Activated B cell treated with CpG ODN at 0.5 μM for 24 hours (primary cell): ENCODE measurements around the gene CEP295NL. TPM values are rescaled to one million over a fixed set of nuclear protein-coding genes. Genes with fewer than 3 reads are reported as not detected.

Experiments
- ATAC-seq: fragments of 200-7000 bp; cut with Tn5 transposase; one replicate; pipeline ENCODE4 v1.10.0; 2021; ENCODE audit warnings: low read depth, mild to moderate bottlenecking, moderate library complexity
- CTCF ChIA-PET: fragments of 350-600 bp; sonication (Branson Sonifier 250); formaldehyde crosslinking; loops from one replicate; lab custom pipeline; 2021; ENCODE audit warnings: antibody characterized with exemption; lab: Charles Lee
- POLR2A ChIA-PET: fragments of 350-600 bp; sonication (Branson Sonifier 250); formaldehyde crosslinking; loops from one replicate; lab custom pipeline; 2021; ENCODE audit warnings: antibody characterized with exemption; lab: Charles Lee
- DNase-seq: peaks from one replicate; pipeline ENCODE4 v3.0.0; 2022
- H3K27ac Mint-ChIP-seq: one replicate; pipeline ENCODE4 v1.8.0; 2020; ENCODE audit warnings: mixed read lengths
- H3K27me3 Mint-ChIP-seq: one replicate; pipeline ENCODE4 v1.8.0; 2021; ENCODE audit warnings: mixed read lengths
- H3K36me3 Mint-ChIP-seq: one replicate; pipeline ENCODE4 v1.8.0; 2021; ENCODE audit warnings: low read depth, mixed read lengths
- H3K4me1 Mint-ChIP-seq: one replicate; pipeline ENCODE4 v1.8.0; 2021; ENCODE audit warnings: mixed read lengths
- H3K4me3 Mint-ChIP-seq: one replicate; pipeline ENCODE4 v1.8.0; 2020; ENCODE audit warnings: mild to moderate bottlenecking, mixed read lengths
- H3K9me3 Mint-ChIP-seq: one replicate; pipeline ENCODE4 v1.8.0; 2020; ENCODE audit warnings: mixed read lengths
- CTCF ChIP-seq: fragments of 200-600 bp; IDR thresholded peaks from one replicate; pipeline ENCODE4 v1.8.0; 2022; ENCODE audit warnings: antibody characterized with exemption, mild to moderate bottlenecking
- intact Hi-C: fragments of 100-400 bp; cut with micrococcal nuclease; formaldehyde crosslinking; loops from one replicate; pipeline ENCODE4 v1.15.1; 2024
- total RNA-seq: library from RNA; stranded (reverse); gene quantifications from 2 replicates; pipeline ENCODE4 v1.2.3, GENCODE V29; 2022

Gene CEP295NL
- total RNA-seq, 1 donor from 2014 or later = 0.55 TPM

GRCh38 chr17:78944026-78944425, 41.0 kb upstream of the CEP295NL start:
- no peaks in the 10 kb centered on the region for H3K36me3 Mint-ChIP-seq
- no peak for TF ChIP-seq CTCF
- no peak for DNase-seq
- H3K4me1 Mint-ChIP-seq = peaks cover 11% of the 10 kb centered on the region
- ChIA-PET CTCF (no interaction called here), POLR2A (no interaction called here)
- intact Hi-C loops = no loop called here
- H3K9me3 Mint-ChIP-seq = no peaks in the 10 kb centered on the region
- no peak overlapping the region for H3K27ac Mint-ChIP-seq
- H3K27me3 Mint-ChIP-seq = peaks cover 7% of the 10 kb centered on the region
- no peak overlapping the region for H3K4me3 Mint-ChIP-seq
- ATAC-seq = no peak

GRCh38 chr17:78940708-78941107, 37.7 kb upstream of the CEP295NL start:
- ATAC-seq = no peak
- no peaks in the 10 kb centered on the region for H3K36me3 Mint-ChIP-seq
- DNase-seq = no peak
- H3K9me3 Mint-ChIP-seq = no peaks in the 10 kb centered on the region
- H3K4me3 Mint-ChIP-seq = no peak overlapping the region
- H3K4me1 Mint-ChIP-seq = peaks cover 3% of the 10 kb centered on the region
- intact Hi-C loops = no loop called here
- ChIA-PET POLR2A (interaction anchor here (0.5 kb wide), 1 partner anchor 89 kb away, joined by 4 read pairs; no protein-coding TSS in a partner anchor), CTCF (no interaction called here)
- peaks cover 5% of the 10 kb centered on the region for H3K27me3 Mint-ChIP-seq
- TF ChIP-seq CTCF = no peak
- H3K27ac Mint-ChIP-seq = no peak overlapping the region

GRCh38 chr17:78940258-78940657, 37.3 kb upstream of the CEP295NL start:
- Mint-ChIP-seq H3K27me3 (peaks cover 5% of the 10 kb centered on the region), H3K36me3 (no peaks in the 10 kb centered on the region), H3K4me1 (peaks cover 3% of the 10 kb centered on the region), H3K9me3 (no peaks in the 10 kb centered on the region), H3K27ac (no peak overlapping the region), H3K4me3 (no peak overlapping the region)
- ATAC-seq (no peak), DNase-seq (no peak)
- POLR2A ChIA-PET = no interaction called here
- CTCF ChIA-PET = no interaction called here
- no peak for TF ChIP-seq CTCF
- intact Hi-C loops = no loop called here

GRCh38 chr17:78939615-78940014, 36.6 kb upstream of the CEP295NL start:
- Mint-ChIP-seq H3K27ac (no peak overlapping the region), H3K4me3 (no peak overlapping the region), H3K9me3 (no peaks in the 10 kb centered on the region), H3K27me3 (no peaks in the 10 kb centered on the region), H3K36me3 (no peaks in the 10 kb centered on the region), H3K4me1 (no peaks in the 10 kb centered on the region)
- no peak for DNase-seq
- CTCF ChIA-PET = no interaction called here
- intact Hi-C loops = no loop called here
- no peak for TF ChIP-seq CTCF
- no peak for ATAC-seq
- POLR2A ChIA-PET = no interaction called here

- intact Hi-C loops = no loop called here
- CTCF ChIA-PET = no interaction called here
- H3K9me3 Mint-ChIP-seq = no peaks in the 10 kb centered on the region
Measured at GRCh38 chr17:78937561-78937960, 34.6 kb upstream of the CEP295NL start.

More at GRCh38 chr17:78937561-78937960, 34.6 kb upstream of the CEP295NL start:
- H3K27ac Mint-ChIP-seq = no peak overlapping the region
- POLR2A ChIA-PET = no interaction called here
- DNase-seq (no peak), ATAC-seq (no peak)
- H3K36me3 Mint-ChIP-seq = no peaks in the 10 kb centered on the region
- no peaks in the 10 kb centered on the region for H3K4me1 Mint-ChIP-seq
- H3K27me3 Mint-ChIP-seq = no peaks in the 10 kb centered on the region
- no peak for TF ChIP-seq CTCF
- no peak overlapping the region for H3K4me3 Mint-ChIP-seq
